Measurements from ENCODE around the gene U2AF1L4. TPM values are rescaled to one million over a fixed set of nuclear protein-coding genes. Genes with fewer than 3 reads are reported as not detected.

Gene U2AF1L4
- total and polyA plus RNA-seq, 2 of the 4 experiments (the other 2 are of a cell fraction): 6.1 to 15.0 TPM

DNA sequence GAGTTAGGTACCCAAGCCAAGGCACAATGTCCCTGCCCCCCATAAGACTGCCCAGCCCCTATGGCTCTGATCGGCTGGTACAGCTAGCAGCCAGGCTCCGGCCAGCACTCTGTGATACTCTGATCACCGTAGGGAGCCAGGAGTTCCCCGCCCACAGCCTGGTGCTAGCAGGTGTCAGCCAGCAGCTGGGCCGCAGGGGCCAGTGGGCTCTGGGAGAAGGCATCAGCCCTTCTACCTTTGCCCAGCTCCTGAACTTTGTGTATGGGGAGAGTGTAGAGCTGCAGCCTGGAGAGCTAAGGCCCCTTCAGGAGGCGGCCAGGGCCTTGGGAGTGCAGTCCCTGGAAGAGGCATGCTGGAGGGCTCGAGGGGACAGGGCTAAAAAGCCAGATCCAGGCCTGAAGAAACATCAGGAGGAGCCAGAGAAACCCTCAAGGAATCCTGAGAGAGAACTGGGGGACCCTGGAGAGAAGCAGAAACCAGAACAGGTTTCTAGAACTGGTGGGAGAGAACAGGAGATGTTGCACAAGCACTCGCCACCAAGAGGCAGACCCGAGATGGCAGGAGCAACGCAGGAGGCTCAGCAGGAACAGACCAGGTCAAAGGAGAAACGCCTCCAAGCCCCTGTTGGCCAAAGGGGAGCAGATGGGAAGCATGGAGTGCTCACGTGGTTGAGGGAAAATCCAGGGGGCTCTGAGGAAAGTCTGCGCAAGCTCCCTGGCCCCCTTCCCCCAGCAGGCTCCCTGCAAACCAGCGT, 30.4 kb downstream of the U2AF1L4 start (continued):
- no peak for TF ChIP-seq RAD21 (IDR thresholded peaks at IDR 0.05; ENCODE audit: low read length)

DNA sequence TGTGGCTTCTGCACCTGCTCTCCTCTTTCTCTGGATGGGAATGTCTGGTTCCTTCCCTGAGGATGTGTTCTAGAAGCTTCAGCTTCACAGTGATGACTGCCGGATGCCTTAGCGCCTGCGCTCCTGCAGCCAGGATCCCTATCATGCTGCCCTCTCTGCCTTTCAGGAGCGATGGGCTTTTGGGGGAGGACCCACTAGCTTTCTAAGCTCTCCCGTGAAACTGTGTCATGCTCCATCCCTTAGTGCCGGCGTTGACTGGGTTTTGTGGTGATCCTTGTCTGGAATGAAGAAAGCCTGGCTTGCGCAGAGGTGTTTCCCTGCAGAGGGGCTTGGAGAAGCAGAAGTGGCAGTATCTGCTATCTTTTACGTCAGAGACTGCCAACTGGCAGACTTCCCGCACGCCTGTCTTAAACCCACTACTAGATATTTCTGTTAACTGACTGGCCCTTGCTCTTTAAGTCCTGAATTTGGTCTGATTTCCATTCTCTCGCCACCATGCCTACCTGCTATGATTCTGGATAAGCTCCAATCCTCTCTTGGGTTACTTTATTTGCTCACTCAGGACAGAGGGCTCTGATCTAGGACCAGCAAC, 31.2 kb downstream of the U2AF1L4 start:
- Histone ChIP-seq H3K4ac (ENCODE audit: low read depth, low read length) (no peak overlapping the region), H2AK9ac (replicated peaks; ENCODE audit: low read depth, low read length, poor library complexity) (no peak overlapping the region), H3K9ac (ENCODE audit: low read depth, low read length) (no peak overlapping the region), H3K14ac (replicated peaks; ENCODE audit: low read depth, low read length) (no peak overlapping the region), H3K4me2 (ENCODE audit: low read depth, low read length) (no peak overlapping the region), H2BK5ac (ENCODE audit: low read depth, low read length, poor library complexity, severe bottlenecking) (no peak overlapping the region), H3K27me3 (ENCODE audit: control insufficient read depth, insufficient read depth, low read length) (no peaks in the 10 kb centered on the region), H2BK15ac (ENCODE audit: low read depth, low read length) (no peak overlapping the region), H3K18ac (ENCODE audit: low read depth, low read length) (no peak overlapping the region), H3K56ac (ENCODE audit: extremely low read depth, insufficient read depth, low read length) (no peak overlapping the region), H3K4me1 (ENCODE audit: control insufficient read depth, insufficient read depth, low read length) (peaks cover 9% of the 10 kb centered on the region), H2BK20ac (ENCODE audit: low read depth, low read length) (no peak overlapping the region), H2BK120ac (ENCODE audit: low read depth, low read length) (no peak overlapping the region), H4K91ac (ENCODE audit: insufficient read depth, low read depth, low read length) (no peak overlapping the region), H3K9me1 (ENCODE audit: insufficient read depth, low read length) (no peaks in the 10 kb centered on the region; the same call in 1 of the 2 replicates), H3K79me1 (ENCODE audit: low read depth in 1 of 2, low read length in 2 of 2) (peaks cover under 1 to 18% of the 10 kb centered on the region in 2 experiments; a peak in 2 of 4 replicates), H4K5ac (ENCODE audit: low read depth, low read length) (no peak overlapping the region), H3K4me3 (ENCODE audit: insufficient read depth, low read depth, low read length) (no peak overlapping the region), H3K27ac (ENCODE audit: insufficient read depth, low read length) (no peak overlapping the region), H4K20me1 (ENCODE audit: insufficient read depth, low read length) (peaks cover 7% of the 10 kb centered on the region), H4K8ac (ENCODE audit: low read depth in 2 of 2, low read length in 2 of 2) (no peak overlapping the region), H2AK5ac (ENCODE audit: low read depth, low read length) (no peak overlapping the region), H3K23ac (ENCODE audit: low read depth, low read length) (no peak overlapping the region), H3K9me3 (ENCODE audit: control insufficient read depth, insufficient read depth, low read length) (no peaks in the 10 kb centered on the region), H3K36me3 (ENCODE audit: control insufficient read depth, insufficient read depth, low read length) (no peaks in the 10 kb centered on the region), H2AFZ (replicated peaks; ENCODE audit: low read length, poor library complexity) (no peak overlapping the region)
- no peak for ATAC-seq (ENCODE audit: low read depth)
- no peak for DNase-seq
- no TSS peak for BruUV-seq (replicated peaks)
- dilution Hi-C loops (cut with HindIII; ENCODE audit: low sequenced_read_pairs, unreplicated experiment): no loop called here
- ChIA-PET CTCF (no interaction called here), POLR2A (ENCODE audit: unreplicated experiment) (no interaction called here)
- in situ Hi-C loops (cut with MboI; ENCODE audit: low sequenced_read_pairs): no loop called here
- intact Hi-C loops (cut with micrococcal nuclease): no loop called here
- 60% methylated on average over 3 of the region's 12 CpGs; no CpG with 5 or more reads in 1 of the 2 experiments for WGBS, 2 experiments (ENCODE audit: extremely low coverage in 2 of 2, insufficient read length in 1 of 2)
- TF ChIP-seq MAFK (IDR thresholded peaks at IDR 0.05; ENCODE audit: low read depth, low read length) (no peak), RAD21 (IDR thresholded peaks at IDR 0.05; ENCODE audit: low read length) (no peak), RCOR1 (IDR thresholded peaks at IDR 0.05; ENCODE audit: insufficient replicate concordance, low read length) (no peak), BHLHE40 (IDR thresholded peaks at IDR 0.05; ENCODE audit: low read depth, low read length) (no peak), MXI1 (IDR thresholded peaks at IDR 0.05; ENCODE audit: borderline replicate concordance, low read depth, low read length) (no peak), NFE2L2 (IDR thresholded peaks at IDR 0.05; ENCODE audit: low read depth, low read length) (no peak), RFX5 (IDR thresholded peaks at IDR 0.05; ENCODE audit: low read depth, low read length) (no peak), CEBPB (IDR thresholded peaks at IDR 0.05; ENCODE audit: low read depth, low read length) (no peak), SMC3 (IDR thresholded peaks at IDR 0.05; ENCODE audit: low read depth, low read length) (no peak)
- TF ChIP-seq, protein P1, sequence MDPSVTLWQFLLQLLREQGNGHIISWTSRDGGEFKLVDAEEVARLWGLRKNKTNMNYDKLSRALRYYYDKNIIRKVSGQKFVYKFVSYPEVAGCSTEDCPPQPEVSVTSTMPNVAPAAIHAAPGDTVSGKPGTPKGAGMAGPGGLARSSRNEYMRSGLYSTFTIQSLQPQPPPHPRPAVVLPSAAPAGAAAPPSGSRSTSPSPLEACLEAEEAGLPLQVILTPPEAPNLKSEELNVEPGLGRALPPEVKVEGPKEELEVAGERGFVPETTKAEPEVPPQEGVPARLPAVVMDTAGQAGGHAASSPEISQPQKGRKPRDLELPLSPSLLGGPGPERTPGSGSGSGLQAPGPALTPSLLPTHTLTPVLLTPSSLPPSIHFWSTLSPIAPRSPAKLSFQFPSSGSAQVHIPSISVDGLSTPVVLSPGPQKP (IDR thresholded peaks at IDR 0.05; ENCODE audit: borderline replicate concordance, low read depth, low read length): no peak
- TF ChIP-seq, protein P2, sequence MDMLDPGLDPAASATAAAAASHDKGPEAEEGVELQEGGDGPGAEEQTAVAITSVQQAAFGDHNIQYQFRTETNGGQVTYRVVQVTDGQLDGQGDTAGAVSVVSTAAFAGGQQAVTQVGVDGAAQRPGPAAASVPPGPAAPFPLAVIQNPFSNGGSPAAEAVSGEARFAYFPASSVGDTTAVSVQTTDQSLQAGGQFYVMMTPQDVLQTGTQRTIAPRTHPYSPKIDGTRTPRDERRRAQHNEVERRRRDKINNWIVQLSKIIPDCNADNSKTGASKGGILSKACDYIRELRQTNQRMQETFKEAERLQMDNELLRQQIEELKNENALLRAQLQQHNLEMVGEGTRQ (IDR thresholded peaks at IDR 0.05; ENCODE audit: low read depth, low read length): no peak
- TF ChIP-seq, protein P3, sequence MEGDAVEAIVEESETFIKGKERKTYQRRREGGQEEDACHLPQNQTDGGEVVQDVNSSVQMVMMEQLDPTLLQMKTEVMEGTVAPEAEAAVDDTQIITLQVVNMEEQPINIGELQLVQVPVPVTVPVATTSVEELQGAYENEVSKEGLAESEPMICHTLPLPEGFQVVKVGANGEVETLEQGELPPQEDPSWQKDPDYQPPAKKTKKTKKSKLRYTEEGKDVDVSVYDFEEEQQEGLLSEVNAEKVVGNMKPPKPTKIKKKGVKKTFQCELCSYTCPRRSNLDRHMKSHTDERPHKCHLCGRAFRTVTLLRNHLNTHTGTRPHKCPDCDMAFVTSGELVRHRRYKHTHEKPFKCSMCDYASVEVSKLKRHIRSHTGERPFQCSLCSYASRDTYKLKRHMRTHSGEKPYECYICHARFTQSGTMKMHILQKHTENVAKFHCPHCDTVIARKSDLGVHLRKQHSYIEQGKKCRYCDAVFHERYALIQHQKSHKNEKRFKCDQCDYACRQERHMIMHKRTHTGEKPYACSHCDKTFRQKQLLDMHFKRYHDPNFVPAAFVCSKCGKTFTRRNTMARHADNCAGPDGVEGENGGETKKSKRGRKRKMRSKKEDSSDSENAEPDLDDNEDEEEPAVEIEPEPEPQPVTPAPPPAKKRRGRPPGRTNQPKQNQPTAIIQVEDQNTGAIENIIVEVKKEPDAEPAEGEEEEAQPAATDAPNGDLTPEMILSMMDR (conservative IDR thresholded peaks at IDR 0.05; ENCODE audit: low read depth, low read length): no peak
